ENCODE results near the gene MPP3.

MPP3 gene

GRCh38 chr17:43864161-43864984 lies 31.4 kb upstream of the MPP3 start:
- DNase-seq = no peak
- in situ Hi-C loops (cut with HindIII; ENCODE audit: low pct_ligation_motif_present, low pct_unique_long_range_greater_than_20kb, low sequenced_read_pairs) = no loop called here

GRCh38 chr17:43861960-43862359 lies 29.0 kb upstream of the MPP3 start:
- no peak for DNase-seq
- in situ Hi-C loops (cut with HindIII; ENCODE audit: low pct_ligation_motif_present, low pct_unique_long_range_greater_than_20kb, low sequenced_read_pairs) = no loop called here

- DNase-seq = no peak
- in situ Hi-C loops (cut with HindIII; ENCODE audit: low pct_ligation_motif_present, low pct_unique_long_range_greater_than_20kb, low sequenced_read_pairs) = no loop called here
Measured at GRCh38 chr17:43860927-43861622, 28.1 kb upstream of the MPP3 start.

GRCh38 chr17:43860077-43860725 lies 27.3 kb upstream of the MPP3 start:
- no peak for DNase-seq
- in situ Hi-C loops (cut with HindIII; ENCODE audit: low pct_ligation_motif_present, low pct_unique_long_range_greater_than_20kb, low sequenced_read_pairs) = no loop called here

GRCh38 chr17:43857957-43858600 lies 25.1 kb upstream of the MPP3 start:
- no peak for DNase-seq
- in situ Hi-C loops (cut with HindIII; ENCODE audit: low pct_ligation_motif_present, low pct_unique_long_range_greater_than_20kb, low sequenced_read_pairs) = no loop called here

GRCh38 chr17:43857141-43857540 lies 24.2 kb upstream of the MPP3 start:
- in situ Hi-C loops (cut with HindIII; ENCODE audit: low pct_ligation_motif_present, low pct_unique_long_range_greater_than_20kb, low sequenced_read_pairs) = no loop called here
- no peak for DNase-seq

GRCh38 chr17:43856141-43856540 lies 23.2 kb upstream of the MPP3 start:
- no peak for DNase-seq
- in situ Hi-C loops (cut with HindIII; ENCODE audit: low pct_ligation_motif_present, low pct_unique_long_range_greater_than_20kb, low sequenced_read_pairs) = no loop called here

- no peak for DNase-seq
- in situ Hi-C loops (cut with HindIII; ENCODE audit: low pct_ligation_motif_present, low pct_unique_long_range_greater_than_20kb, low sequenced_read_pairs) = no loop called here
Measured at GRCh38 chr17:43855061-43855460, 22.1 kb upstream of the MPP3 start.

GRCh38 chr17:43854498-43854897 lies 21.6 kb upstream of the MPP3 start:
- DNase-seq = no peak
- in situ Hi-C loops (cut with HindIII; ENCODE audit: low pct_ligation_motif_present, low pct_unique_long_range_greater_than_20kb, low sequenced_read_pairs) = no loop called here

- in situ Hi-C loops (cut with HindIII; ENCODE audit: low pct_ligation_motif_present, low pct_unique_long_range_greater_than_20kb, low sequenced_read_pairs) = no loop called here
- DNase-seq = no peak
Measured at GRCh38 chr17:43853546-43853945, 20.6 kb upstream of the MPP3 start.

GRCh38 chr17:43852571-43852970 lies 19.6 kb upstream of the MPP3 start:
- in situ Hi-C loops (cut with HindIII; ENCODE audit: low pct_ligation_motif_present, low pct_unique_long_range_greater_than_20kb, low sequenced_read_pairs) = no loop called here
- no peak for DNase-seq

- DNase-seq = no peak
- in situ Hi-C loops (cut with HindIII; ENCODE audit: low pct_ligation_motif_present, low pct_unique_long_range_greater_than_20kb, low sequenced_read_pairs) = no loop called here
Measured at GRCh38 chr17:43849116-43849515, 16.2 kb upstream of the MPP3 start.

- in situ Hi-C loops (cut with HindIII; ENCODE audit: low pct_ligation_motif_present, low pct_unique_long_range_greater_than_20kb, low sequenced_read_pairs) = no loop called here
Measured at GRCh38 chr17:43848601-43849000, 15.7 kb upstream of the MPP3 start.

GRCh38 chr17:43846963-43847371 lies 14.0 kb upstream of the MPP3 start, which contains the start of gene CD300LG:
TSS of gene CD300LG (plus strand) at chr17:43847176. CDS start at chr17:43847217, 41 bp downstream.
- in situ Hi-C loops (cut with HindIII; ENCODE audit: low pct_ligation_motif_present, low pct_unique_long_range_greater_than_20kb, low sequenced_read_pairs) = no loop called here
- no peak for DNase-seq

More at GRCh38 chr17:43848601-43849000, 15.7 kb upstream of the MPP3 start:
- DNase-seq = no peak

GRCh38 chr17:43846221-43846712 lies 13.3 kb upstream of the MPP3 start:
- peak; percentile 85 for DNase-seq
- in situ Hi-C loops (cut with HindIII; ENCODE audit: low pct_ligation_motif_present, low pct_unique_long_range_greater_than_20kb, low sequenced_read_pairs) = no loop called here

GRCh38 chr17:43845766-43846165 lies 12.8 kb upstream of the MPP3 start:
- DNase-seq = peak; percentile 30
- in situ Hi-C loops (cut with HindIII; ENCODE audit: low pct_ligation_motif_present, low pct_unique_long_range_greater_than_20kb, low sequenced_read_pairs) = no loop called here

GRCh38 chr17:43844241-43844640 lies 11.3 kb upstream of the MPP3 start:
- DNase-seq = no peak
- in situ Hi-C loops (cut with HindIII; ENCODE audit: low pct_ligation_motif_present, low pct_unique_long_range_greater_than_20kb, low sequenced_read_pairs) = no loop called here

GRCh38 chr17:43842975-43843325 lies 10.0 kb upstream of the MPP3 start:
- DNase-seq = no peak
- in situ Hi-C loops (cut with HindIII; ENCODE audit: low pct_ligation_motif_present, low pct_unique_long_range_greater_than_20kb, low sequenced_read_pairs) = no loop called here
